Glutamatergic neuron (in vitro differentiated cells): ENCODE data around the gene PPFIA1. TPM values are rescaled to one million over a fixed set of nuclear protein-coding genes. Genes with fewer than 3 reads are reported as not detected.

ENCODE experiments used
- DNase-seq: peaks from one replicate; pipeline ENCODE4 v3.0.0; 2022
- H3K27ac Mint-ChIP-seq: one replicate; pipeline ENCODE4 v1.8.0; 2020; ENCODE audit warnings: mild to moderate bottlenecking, mixed read lengths, inconsistent platforms; ENCODE audit not compliant: unreplicated experiment
- H3K27me3 Mint-ChIP-seq: one replicate; pipeline ENCODE4 v1.8.0; 2020; ENCODE audit warnings: mild to moderate bottlenecking, moderate library complexity, mixed read lengths, inconsistent platforms; ENCODE audit not compliant: unreplicated experiment
- H3K36me3 Mint-ChIP-seq: one replicate; pipeline ENCODE4 v1.8.0; 2020; ENCODE audit warnings: mild to moderate bottlenecking, mixed read lengths, inconsistent platforms; ENCODE audit not compliant: unreplicated experiment
- H3K4me1 Mint-ChIP-seq: one replicate; pipeline ENCODE4 v1.8.0; 2020; ENCODE audit warnings: mild to moderate bottlenecking, low read depth, mixed read lengths, inconsistent platforms; ENCODE audit not compliant: unreplicated experiment
- H3K4me3 Mint-ChIP-seq: one replicate; pipeline ENCODE4 v1.8.0; 2020; ENCODE audit warnings: mild to moderate bottlenecking, mixed read lengths, inconsistent platforms; ENCODE audit not compliant: unreplicated experiment
- H3K9me3 Mint-ChIP-seq: one replicate; pipeline ENCODE4 v1.8.0; 2020; ENCODE audit warnings: mild to moderate bottlenecking, moderate library complexity, mixed read lengths, inconsistent platforms; ENCODE audit not compliant: unreplicated experiment
- total RNA-seq: library from RNA; stranded (reverse); fragmentation: NEBNext Ultra II Directional; extraction: Animal tissue kit (Norgen Biotek cat#: 25700); gene quantifications from one replicate; pipeline ENCODE4 v1.2.1, GENCODE V29; 2021; ENCODE audit not compliant: unreplicated experiment
- TF ChIP-seq, protein P1 (sequence below): fragments of 200-600 bp; sonication (generic); IDR thresholded peaks from one replicate; pipeline ENCODE4 v1.5.0; 2021; ENCODE audit not compliant: partially characterized antibody, unreplicated experiment

Gene PPFIA1
- total RNA-seq, 1 donor from 2014 or later, result 98.6 TPM

DNA sequence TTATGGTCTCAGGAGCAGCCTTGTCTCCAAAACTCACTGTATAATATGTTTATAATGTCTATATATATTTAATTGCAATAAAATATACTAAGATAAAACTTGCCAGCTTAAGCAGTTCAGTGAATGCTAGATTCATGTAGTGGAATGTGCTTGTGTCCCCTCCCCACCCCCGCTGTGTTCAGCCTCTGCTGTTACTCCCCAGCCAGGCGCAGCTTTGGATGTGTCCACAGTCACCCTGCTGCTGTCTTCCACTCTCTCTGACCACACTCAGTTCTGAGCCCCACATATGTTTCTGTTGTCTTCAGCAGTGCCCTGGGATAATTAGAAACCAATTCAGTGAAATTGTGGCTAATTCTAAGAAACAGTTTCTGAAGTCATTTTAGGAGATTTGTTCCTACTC, 52.2 kb downstream of the PPFIA1 start:
- no peak overlapping the region for H3K27ac Mint-ChIP-seq
- H3K4me1 Mint-ChIP-seq, result no peaks in the 10 kb centered on the region
- H3K4me3 Mint-ChIP-seq, result no peak overlapping the region
- H3K9me3 Mint-ChIP-seq, result no peaks in the 10 kb centered on the region
- H3K27me3 Mint-ChIP-seq, result no peaks in the 10 kb centered on the region
- no peak for DNase-seq
- peaks cover 5% of the 10 kb centered on the region for H3K36me3 Mint-ChIP-seq
- TF ChIP-seq, protein P1, sequence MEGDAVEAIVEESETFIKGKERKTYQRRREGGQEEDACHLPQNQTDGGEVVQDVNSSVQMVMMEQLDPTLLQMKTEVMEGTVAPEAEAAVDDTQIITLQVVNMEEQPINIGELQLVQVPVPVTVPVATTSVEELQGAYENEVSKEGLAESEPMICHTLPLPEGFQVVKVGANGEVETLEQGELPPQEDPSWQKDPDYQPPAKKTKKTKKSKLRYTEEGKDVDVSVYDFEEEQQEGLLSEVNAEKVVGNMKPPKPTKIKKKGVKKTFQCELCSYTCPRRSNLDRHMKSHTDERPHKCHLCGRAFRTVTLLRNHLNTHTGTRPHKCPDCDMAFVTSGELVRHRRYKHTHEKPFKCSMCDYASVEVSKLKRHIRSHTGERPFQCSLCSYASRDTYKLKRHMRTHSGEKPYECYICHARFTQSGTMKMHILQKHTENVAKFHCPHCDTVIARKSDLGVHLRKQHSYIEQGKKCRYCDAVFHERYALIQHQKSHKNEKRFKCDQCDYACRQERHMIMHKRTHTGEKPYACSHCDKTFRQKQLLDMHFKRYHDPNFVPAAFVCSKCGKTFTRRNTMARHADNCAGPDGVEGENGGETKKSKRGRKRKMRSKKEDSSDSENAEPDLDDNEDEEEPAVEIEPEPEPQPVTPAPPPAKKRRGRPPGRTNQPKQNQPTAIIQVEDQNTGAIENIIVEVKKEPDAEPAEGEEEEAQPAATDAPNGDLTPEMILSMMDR, result no peak

DNA sequence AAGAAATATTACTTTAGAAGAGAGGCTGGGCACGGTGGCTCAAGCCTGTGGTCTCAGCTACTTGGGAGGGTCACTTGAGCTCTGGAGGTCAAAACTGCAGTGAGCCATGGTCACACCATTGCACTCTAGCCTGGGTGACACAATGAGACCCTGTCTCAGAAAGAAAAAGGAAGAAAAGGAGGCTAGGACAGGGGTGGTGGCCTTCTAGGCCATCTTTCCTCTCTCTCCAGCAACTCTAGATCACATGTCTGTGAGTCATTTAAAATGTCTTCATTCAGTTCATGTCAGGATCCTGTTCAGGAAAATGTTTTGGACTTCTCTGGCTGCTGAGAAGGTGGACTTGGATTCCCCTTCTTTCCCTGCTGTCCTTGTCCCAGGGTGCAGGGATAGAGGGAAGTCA, 53.3 kb downstream of the PPFIA1 start:
- Mint-ChIP-seq H3K9me3 (no peaks in the 10 kb centered on the region), H3K4me1 (no peaks in the 10 kb centered on the region), H3K4me3 (no peak overlapping the region), H3K36me3 (peaks cover 5% of the 10 kb centered on the region), H3K27me3 (no peaks in the 10 kb centered on the region), H3K27ac (no peak overlapping the region)
- DNase-seq, result no peak
- TF ChIP-seq, protein P1, result no peak

DNA sequence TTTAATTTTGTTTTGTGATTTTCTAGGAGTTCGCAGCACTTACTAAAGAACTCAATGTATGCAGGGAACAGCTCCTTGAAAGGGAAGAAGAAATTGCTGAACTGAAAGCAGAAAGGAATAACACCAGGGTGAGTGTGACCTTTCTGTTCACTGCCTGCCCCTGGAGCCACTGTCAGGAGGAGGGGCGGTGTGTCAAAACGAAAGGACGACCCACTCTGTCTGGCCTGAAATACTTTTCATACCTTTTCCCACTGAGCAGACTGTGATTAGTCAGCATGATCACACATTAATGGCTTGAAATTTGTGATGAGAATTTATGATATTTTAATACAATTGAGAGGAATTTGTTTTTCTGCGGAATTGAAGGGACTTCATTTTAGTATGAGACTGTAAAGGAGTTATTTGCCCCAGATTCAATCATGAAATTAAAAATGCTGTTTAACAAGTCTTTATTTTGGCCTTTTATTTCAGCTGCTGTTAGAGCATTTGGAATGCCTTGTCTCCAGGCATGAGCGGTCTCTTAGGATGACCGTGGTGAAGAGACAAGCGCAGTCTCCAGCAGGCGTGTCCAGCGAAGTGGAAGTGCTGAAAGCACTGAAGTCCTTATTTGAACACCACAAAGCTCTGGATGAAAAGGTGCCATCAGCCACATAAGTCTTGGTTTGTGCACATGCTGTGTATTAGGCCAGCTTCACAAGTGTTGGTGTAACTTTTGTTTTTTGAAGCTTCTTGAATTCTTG, 54.1 kb downstream of the PPFIA1 start:
- TF ChIP-seq, protein P1, result no peak
- no peak for DNase-seq
- H3K4me3 Mint-ChIP-seq, result no peak overlapping the region
- H3K27ac Mint-ChIP-seq, result no peak overlapping the region
- peaks cover 5% of the 10 kb centered on the region for H3K36me3 Mint-ChIP-seq
- H3K4me1 Mint-ChIP-seq, result no peaks in the 10 kb centered on the region
- H3K9me3 Mint-ChIP-seq, result no peaks in the 10 kb centered on the region
- no peaks in the 10 kb centered on the region for H3K27me3 Mint-ChIP-seq

DNA sequence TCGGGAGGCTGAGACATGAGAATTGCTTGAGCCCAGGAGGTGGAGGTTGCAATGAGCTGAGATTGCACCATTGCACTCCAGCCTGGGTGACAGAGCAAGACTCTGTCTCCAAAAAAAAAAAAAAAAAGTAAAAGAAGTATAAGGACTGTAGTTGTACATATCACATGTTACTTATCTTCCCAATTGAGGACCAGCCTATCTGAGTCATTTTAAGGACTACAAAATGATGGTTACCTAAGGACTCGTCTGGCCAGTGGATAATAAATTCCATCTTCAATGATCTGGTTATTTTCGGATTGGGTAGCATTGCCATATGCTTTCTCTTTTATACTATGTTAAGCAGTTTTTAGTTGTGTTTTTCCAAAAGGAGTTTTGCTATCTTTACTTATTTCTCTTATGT, 55.3 kb downstream of the PPFIA1 start:
- Mint-ChIP-seq H3K9me3 (no peaks in the 10 kb centered on the region), H3K4me3 (no peak overlapping the region), H3K4me1 (no peaks in the 10 kb centered on the region), H3K27me3 (no peaks in the 10 kb centered on the region), H3K27ac (no peak overlapping the region), H3K36me3 (peaks cover 5% of the 10 kb centered on the region)
- TF ChIP-seq, protein P1, result no peak
- no peak for DNase-seq

DNA sequence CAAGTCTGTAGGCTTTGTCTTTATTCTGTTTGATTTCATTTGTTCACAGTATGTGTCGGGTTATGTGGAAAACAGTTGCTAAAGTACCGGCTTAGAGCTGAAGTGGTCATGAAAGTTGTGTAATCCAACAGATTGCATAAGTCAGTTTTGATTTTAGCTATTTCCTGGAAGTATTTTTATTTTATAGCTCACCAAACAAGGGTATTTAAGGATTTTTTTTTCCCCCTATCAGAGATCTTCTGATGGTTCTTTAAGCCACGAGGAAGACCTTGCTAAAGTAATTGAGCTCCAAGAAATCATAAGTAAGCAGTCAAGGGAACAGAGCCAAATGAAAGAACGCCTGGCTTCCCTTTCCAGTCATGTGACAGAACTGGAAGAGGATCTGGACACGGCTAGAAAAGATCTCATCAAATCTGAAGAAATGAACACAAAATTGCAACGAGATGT, 55.9 kb downstream of the PPFIA1 start:
- Mint-ChIP-seq H3K27ac (no peak overlapping the region), H3K4me1 (no peaks in the 10 kb centered on the region), H3K4me3 (no peak overlapping the region), H3K36me3 (peaks cover 5% of the 10 kb centered on the region), H3K27me3 (no peaks in the 10 kb centered on the region), H3K9me3 (no peaks in the 10 kb centered on the region)
- DNase-seq, result no peak
- TF ChIP-seq, protein P1, result no peak
